GM21529 (cell line): Measurements from ENCODE around the gene HYDIN.

Experiments
- ATAC-seq: cut with Tn5 transposase; IDR thresholded peaks from one replicate; pipeline ENCODE4 v1.9.1; 2021; ENCODE audit not compliant: unreplicated experiment

HYDIN gene

DNA sequence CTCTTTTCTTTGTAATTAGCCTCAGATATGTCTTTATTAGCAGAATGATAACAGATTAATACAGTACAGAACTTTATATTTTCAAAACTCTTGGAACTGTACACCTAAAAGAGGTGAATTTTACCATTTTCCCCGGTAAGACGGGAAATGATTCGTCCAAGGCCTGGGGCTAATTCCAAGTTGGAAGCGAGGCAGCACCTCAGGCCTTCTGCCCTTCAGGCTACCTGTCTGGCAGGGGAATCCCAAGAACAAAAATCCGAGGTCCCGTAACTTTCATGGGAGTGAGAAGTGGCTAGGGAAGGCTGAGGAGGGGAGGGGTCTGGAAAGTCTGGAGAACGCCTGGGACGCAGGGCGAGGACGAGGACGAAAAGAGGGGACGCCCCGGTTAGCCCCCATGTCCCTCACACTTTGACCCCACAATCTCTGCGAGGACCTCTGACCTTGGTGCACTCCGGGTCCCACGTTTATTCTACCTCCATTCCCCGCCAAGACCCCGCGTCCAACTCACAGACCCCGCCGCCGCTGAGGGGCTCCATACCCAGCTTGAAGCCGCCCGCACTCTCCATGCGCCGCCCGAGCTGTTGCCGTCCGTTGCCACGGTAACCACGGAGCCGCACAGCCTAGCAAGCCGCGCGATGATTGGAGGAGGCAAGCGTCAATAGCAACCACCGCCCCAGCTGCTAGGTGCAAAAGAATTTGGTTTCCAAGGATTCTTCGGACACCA, at the start of gene HYDIN:
HYDIN (minus strand) TSS at position 601 of the 724 bp plus-strand sequence. CDS start 43,827 bp downstream, outside the sequence.
- no peak for ATAC-seq

DNA sequence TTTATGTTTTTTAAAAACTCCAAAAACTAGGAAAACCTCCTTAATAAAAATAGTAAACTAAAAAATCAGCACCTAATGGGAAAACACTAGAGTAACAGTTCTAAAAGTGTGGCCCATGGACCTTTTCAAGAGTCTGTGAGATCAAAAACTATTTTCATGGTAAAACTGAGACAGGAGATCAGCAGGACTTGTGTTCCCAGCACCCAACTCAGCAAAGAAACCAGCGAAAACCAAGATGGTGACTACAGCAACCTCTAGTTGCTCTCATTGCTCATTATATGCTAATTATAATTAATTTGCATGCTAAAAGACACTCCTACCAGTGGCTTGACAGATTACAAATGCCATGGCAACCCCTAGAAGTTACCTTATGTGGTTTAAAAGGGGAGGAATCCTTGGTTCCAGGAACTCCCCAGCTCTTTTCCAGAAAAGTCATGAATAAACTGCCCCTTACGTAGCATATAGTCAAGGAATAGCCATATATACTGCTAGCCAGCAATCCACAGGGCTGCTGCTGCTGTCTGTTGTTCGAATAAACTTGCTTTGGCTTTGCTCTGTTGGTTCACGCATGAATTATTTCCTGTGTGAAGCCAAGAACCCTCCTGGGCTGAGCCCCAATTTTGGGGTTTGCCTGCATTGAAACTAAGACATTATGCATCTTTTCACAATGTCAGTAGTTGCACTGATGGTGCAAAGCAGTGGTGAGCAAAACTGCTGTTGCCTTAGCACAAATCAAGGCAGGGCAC, 46.2 kb upstream of the HYDIN start:
- ATAC-seq: no peak

DNA sequence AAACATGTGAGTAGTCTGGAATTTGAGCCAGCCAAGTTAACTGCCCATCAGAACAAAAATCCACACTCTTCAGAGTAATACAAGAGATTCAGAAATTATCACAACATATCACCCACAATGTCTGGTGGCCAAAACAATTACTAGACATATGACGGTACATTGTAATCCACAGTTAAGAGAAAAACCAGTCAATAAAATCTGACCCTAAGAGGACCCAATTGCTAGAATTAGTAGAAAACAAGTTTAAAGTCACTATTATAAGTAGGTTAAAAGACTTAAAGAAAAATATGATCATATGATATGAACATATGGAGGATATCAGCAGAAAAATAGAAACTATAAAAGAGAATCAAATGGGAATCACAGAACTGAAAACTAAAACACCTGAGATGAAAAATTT, 42.9 kb upstream of the HYDIN start:
- no peak for ATAC-seq

DNA sequence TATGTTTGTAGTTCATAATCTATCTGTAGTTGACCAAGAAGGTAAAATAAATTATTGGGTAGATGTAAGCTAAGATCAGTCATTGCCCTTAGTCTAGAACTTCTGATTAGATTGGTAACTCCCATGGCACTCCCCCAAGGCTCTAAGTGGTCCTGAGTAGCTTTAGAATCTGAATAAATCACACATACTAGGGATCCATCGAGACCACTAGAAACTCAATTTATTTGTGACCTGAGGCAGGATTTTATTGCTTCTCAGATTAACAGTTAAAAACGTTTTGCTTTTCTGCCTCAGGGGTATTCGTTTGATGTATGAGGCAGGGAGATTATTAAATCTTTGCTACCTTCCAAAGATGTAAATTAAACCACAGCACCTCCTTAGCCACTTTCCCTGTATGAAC, 33.8 kb upstream of the HYDIN start:
- ATAC-seq: no peak

DNA sequence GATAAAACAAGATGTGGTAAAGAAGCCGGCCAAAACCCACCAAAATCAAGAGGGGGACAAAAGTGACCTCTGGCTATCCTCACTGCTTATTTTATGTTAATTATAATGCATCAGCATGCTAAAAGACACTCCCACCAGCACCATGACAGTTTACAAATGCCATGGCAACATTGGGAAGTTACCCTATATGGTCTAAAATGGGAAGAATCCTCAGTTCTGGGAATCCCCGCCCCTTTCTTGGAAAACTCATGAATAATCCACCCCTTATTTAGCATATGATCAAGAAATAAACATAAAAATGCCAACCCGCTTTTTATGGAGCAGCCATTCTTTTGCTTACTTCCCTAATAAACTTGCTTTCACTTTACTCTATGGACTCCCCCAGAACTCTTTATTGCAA, 33.1 kb upstream of the HYDIN start:
- ATAC-seq: no peak

DNA sequence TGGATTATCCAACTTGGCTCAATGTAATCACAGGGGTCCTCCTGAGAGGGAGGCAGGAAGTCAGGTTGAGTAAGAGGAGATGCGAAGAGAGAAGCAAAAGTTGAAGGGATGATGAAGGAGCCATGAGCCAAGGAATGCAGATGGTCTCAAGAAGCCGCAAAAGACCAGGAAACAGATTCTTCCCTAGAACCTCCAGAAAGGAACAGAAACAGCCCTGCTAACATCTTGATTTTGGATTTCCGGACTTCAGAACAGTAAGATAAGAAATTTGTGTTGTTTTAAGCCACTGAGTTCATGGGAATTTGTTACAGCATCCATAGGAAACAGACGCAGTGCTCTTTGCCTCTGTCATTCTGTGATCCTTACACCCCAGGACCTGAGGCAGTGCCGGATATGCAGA, 31.9 kb upstream of the HYDIN start:
- ATAC-seq: no peak

DNA sequence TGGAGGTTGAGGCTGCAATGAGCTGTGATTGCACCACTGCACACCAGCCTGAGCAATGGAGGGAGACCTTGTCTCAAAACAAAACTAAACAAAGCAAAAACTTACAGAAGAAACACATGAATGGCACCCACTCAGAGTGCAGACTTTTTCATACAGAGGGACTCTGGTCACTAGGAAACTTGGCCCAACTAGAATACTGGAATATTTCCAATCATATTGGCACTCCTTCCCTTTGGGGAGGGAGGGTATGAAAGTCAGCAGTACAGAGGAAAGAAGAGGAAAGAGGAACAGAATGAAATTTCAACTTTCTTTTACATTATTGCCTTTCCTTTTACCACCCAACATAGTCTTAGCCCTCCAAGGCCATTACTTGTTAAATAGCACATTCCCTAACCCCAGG, 30.5 kb upstream of the HYDIN start:
- ATAC-seq: no peak

DNA sequence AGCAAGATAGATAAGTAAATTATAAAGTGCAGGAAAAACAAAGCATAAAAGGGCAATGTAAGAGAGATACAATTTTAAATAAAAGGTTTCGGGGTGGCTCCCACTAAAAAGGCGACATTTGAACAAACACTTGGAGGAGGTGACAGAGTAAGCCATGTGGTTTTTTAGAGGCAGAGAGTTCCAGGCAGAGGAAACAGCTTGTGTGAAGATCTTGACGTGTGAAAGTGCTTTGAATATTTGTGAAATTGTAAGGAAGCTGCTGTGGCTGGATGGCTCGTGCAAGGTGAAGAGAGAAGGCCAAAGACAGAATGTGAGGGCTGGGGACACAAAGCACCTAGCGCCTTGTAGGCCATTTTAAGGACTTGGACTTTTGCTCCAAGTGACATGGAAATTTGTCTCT, 28.6 kb upstream of the HYDIN start:
- no peak for ATAC-seq

DNA sequence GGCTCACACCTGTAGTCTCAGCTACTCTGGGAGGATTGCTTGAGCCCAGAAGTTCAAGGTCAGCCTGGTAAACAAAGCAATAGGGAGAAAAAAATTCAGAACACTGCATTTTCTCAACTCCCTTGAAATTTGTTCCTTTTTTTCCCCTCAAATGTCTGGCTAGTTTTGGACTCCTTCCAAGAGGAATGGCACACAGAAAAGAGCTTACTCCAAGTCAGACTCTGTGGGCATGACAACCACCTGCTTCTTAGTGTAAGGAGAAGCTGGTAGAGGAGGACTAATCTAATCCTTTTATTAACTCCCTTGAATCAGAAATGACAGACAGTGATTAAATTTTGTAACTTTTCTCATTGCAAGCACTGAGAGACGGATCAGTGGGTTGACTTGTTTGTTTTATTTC, 27.9 kb upstream of the HYDIN start:
- ATAC-seq: no peak

DNA sequence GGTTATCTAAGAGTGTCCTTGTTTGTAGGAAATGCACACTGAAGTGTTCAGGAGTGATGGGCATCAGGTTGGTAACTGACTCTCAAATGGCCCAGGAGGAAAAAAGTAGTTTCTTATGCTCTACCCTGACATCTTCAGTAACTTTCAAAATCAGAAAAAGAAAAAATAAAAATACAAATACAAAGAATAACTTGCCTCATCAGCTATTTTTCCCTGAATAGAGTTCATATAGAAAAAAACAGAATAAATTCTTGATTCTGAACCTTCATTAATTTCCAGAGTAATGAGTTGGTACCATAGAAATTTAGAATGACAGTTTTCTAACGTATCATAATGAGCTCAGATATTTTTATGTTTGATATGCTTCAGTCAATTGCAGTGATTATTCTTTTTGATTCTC, 27.2 kb upstream of the HYDIN start:
- no peak for ATAC-seq

DNA sequence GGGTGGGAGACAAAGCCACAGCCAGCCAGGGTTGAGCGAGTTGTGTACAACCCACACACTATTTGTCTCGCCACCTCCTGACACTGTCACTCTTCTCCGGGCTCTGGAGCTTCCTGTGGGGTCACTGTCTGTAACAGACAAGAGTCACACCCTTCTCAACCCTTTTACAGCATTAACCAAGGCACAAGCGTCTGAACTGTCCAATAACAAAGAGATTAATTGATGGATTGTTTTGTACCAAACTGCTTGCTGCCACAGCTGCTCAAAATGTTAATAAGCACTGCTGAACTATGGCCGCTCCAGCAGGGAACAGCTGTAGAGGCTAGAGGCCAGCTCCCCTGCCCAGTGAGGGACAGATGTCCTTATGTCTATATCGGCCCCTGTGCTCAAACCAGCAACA, 25.2 kb upstream of the HYDIN start:
- ATAC-seq: no peak

DNA sequence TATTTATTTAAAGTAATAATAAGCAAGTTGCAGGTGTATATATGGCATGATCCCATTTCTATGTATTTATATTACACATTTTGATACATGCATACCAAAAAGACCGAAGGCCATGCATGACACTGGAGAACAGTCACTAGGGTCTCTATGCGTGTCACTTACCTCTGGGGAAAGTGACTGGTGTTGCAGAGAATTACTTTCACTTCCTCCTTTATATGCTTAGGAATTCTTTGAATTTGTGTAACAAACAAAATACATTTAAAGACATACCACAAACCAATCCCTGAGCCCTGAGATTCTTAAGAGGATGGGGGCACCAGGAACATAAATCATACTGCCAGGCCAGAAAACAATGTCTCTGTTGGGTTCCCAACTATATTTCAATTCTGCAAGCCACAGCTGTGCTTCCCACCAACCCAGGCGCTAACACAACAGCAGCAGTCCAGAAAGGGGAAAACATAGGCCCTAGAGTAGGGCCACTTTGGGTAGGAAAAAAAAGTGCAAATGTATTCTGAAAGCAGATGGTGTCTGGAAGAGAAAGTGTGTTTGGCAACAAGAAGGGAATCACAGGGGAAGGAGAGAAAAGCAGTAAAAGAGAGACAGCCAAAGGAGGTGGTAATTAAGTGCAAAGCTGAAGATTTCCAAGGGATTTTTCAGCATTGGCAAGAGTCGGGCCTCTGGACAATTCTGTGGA, 24.5 kb upstream of the HYDIN start:
- no peak for ATAC-seq

DNA sequence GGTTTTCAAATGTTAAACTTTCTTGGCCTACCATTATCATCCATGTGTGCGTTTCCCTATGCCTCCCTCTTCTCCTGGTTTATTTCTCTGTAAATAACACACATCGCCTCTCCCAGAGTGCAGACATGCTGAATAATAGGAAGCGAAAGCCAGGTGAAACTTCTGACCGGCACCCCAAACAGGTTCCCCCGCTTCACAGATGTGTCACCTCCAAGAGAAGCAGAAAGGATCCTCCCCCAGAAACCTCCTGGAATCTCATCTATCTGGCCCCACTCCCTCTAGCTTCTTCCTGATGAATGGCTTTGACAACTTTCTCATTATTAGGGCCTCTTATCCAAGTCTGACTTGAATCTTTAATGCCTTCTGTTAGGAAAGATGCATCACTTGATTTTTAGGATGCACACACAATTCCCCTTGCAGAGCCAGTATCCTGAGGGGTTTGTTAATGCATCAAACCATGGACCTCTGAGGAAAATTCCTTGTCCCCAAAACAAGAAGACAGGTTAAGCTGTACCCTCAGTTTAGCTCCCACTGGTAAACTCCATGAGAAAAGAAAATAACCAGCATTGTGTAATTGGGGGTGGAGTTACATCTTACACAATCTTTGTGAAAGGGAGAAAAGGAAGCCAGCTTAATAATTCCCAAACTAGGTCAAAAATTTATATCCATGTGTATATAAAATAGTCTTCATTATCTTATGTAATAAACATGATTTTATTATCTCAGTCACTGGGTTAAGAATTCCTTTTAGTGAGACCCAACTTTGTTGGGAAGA, 20.1 kb upstream of the HYDIN start:
- no peak for ATAC-seq

DNA sequence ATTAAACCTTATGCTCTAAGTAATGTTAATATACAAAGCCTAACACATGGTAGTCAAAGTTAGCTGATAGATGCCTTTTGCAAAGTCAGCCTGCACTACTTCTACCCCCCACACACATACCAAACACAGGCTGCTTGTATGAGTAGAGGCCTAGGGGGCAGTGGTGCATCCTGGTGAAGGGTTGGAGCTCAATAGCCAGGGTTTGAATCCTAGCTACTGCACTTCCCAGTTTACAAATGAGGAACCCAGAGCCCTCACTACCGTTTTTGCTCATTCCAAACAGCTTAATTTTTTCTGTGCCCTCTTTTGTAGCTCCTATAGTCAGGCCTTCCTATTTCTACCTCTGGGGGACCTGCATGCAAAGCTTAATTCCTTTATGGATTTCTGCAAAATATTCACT, 18.9 kb upstream of the HYDIN start:
- ATAC-seq: no peak

DNA sequence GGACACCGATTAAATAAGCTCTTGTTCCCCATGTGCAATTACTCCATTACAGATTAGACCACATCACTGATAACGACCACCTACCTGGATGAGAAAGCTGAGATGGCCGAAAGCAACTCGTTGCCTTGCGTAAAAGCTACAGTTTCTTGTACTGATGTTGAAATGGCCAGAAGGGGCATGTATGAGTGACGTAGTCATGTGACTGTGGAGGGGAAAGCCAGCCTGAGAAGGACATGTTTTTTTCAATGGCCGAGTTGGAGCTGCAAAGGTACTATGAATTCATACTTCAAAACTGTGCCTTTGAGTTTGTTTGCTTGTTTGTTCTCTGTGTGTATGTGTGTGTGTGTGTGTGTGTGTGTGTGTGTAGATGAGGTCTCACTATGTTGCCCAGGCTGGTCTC, 17.0 kb upstream of the HYDIN start:
- no peak for ATAC-seq

DNA sequence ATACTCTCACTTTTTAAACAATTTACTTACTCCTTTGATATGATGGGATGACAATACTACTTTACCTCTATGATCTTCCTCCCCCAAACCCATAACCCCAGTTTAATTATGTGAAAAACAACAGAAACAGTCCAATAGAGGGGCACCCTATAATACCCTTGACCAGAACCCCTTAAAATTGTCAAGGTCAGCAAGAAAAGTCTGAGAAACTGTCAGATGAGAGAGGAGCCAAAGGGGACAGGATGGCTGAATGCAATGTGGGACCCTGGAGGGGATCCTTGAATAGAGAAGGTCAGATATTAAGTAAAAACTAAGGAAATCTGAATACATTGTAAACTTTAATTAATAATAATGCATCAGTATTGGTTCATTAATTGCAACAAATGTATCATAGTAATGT, 15.8 kb upstream of the HYDIN start:
- no peak for ATAC-seq

DNA sequence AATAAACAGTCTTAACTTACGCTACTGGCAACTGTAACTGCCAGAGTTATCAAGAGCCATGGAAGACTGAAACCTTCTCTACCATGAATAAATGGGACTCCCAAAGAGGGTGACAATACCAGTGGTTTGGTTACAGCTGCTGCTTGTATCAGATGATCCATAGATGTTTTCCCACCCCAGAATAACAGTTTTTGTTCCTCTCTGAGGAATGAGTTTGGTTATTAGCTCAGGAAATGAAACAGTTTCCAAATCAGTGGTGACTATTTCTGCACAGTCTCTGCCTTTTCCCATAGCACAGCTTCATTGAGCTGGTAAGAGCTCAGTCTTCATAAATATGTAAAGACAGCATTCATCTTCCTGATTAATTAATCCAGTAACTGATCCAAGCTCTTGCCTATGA, 14.0 kb upstream of the HYDIN start:
- ATAC-seq: no peak

DNA sequence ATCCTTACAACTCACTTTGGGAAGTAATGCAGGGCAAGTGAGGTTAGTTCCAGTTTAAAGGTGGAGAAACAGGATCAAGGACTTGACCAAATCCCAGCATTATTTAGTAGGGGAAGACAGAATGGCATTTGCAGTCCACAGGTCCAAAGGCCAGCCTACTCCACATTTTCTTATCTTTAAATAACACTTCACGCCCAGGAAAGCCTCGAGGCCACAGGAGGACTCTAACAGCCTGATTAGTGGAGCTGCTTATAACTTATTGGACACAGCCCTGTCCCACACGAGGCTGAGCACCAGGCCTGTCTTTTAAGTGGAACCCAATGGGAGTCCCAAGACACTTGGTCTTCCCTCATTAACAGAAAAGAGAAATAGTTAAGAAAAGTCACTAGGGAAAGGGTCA, 12.1 kb upstream of the HYDIN start:
- ATAC-seq: no peak

DNA sequence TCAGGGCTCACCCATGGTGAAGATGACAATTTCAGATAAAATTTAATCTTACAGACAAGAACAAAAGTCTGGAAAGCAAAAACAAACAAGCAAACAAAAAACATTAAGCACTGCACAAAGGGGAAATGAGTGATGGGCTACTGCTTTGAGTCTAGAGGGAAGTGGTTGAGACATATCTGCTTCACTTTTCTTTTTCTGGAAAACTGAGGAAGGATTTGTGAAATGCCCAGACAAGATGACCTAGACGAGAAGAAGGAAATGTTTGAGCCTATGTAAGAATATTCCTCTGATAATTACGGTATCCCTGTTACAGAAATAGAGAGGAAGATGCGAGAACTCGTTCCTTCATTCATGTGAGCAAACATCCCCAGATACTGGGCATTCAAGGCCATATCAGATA, 11.5 kb upstream of the HYDIN start:
- no peak for ATAC-seq

DNA sequence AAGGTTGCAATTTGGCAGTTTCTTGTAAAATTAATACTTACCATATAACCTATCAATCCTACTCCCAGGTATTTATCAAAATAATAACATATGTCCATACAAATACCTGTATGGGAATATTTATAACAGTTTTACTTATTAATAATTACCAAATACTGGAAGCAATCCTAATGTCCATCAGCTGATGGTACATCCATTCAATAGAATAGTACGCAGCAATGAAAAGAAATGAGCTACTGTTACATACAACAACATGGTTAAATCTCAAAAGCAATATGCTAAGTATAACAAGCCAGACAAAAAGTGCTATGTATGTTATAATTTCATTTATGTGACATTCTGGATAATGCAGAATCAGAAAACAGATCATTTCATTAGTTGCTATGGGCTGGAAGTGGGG, 1.2 kb downstream of the HYDIN start:
- no peak for ATAC-seq
